ENCODE data around the gene PCYT1A. TPM values are rescaled to one million over a fixed set of nuclear protein-coding genes. Genes with fewer than 3 reads are reported as not detected.

Gene PCYT1A
- total and polyA plus RNA-seq, 2 of the 13 experiments (the other 11 are each of a cell fraction or from before 2014, with no cell fraction given) = 26.4 to 45.3 TPM

DNA sequence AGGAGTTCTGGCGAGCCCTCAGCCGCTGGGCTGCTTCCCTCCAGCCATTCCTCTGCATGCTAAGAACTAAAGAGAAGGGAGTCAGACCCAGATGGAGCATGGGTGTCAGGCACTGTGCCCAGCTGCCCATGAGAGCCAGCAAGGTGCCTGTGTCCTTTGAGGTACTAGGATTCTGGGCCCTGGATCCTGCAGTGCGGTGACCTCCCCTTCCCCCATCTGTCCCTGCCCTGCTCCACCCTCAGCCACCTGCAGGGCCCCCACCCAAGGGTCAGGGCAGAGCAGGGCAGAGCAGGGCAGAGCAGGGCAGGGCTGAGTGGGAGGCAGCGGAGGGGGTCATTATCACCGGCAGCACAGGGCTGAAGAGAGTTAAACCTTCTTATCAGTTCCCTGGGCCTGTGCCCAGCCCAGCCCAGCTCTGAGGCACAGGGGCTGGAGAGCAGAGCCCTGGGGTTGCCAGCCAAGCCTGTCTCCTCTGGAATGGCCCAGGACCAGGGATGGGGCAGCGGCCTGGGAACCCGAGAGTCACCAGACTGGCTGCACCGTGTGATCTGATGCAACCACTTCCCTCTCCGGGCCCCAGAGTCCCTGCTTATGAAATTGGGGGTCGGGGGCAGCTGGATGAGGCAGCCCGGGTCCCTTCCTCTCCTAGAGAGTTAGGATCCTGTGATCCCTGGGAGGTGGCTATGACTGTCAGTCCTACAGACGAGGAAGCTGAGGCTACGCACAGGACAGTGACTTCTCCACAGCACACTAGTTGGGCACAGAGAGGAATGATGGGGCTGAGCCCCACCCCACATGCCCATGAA lies 93.6 kb downstream of the PCYT1A start:
- Histone ChIP-seq H3K9me3 (ENCODE audit: low read length) (no peaks in the 10 kb centered on the region), H4K20me1 (ENCODE audit: insufficient read depth, low read length) (no peaks in the 10 kb centered on the region), H3K27me3 (ENCODE audit: control insufficient read depth in 1 of 2, insufficient read depth in 2 of 2, low read length in 2 of 2) (peaks cover 3 to 48% of the 10 kb centered on the region in 2 experiments; a peak in 4 of 5 replicates), H3K4me3 (replicated peaks in 1 of 3; ENCODE audit: insufficient read depth in 1 of 3, low read depth in 2 of 3, low read length in 3 of 3) (peak overlapping the region in 1 of 3 experiments; percentile 27; a peak in 1 of 6 replicates), H3K36me3 (replicated peaks in 1 of 2; ENCODE audit: control insufficient read depth in 1 of 2, insufficient read depth in 2 of 2, low read length in 2 of 2) (no peaks in the 10 kb centered on the region), H3K4me2 (ENCODE audit: low read depth, low read length) (peak overlapping the region; percentile 32; the same call in 1 of the 2 replicates), H3K79me2 (ENCODE audit: insufficient read depth, low read length) (no peaks in the 10 kb centered on the region), H2AFZ (ENCODE audit: low read length) (no peak overlapping the region), H3K9ac (ENCODE audit: insufficient read depth, low read depth, low read length) (no peak overlapping the region), H3K27ac (ENCODE audit: extremely low read length, insufficient read depth, low read length) (no peak overlapping the region), H3K4me1 (ENCODE audit: insufficient read depth, low read length) (peaks cover 69% of the 10 kb centered on the region)
- no peak for DNase-seq (ENCODE audit: low spot score)
- TF ChIP-seq XBP1 (CRISPR knock-in tag; IDR thresholded peaks at IDR 0.05) (no peak), NR3C1 (CRISPR knock-in tag; IDR thresholded peaks at IDR 0.05) (no peak), KDM3A (CRISPR knock-in tag; IDR thresholded peaks at IDR 0.05; ENCODE audit: low read depth) (no peak), SMC3 (IDR thresholded peaks at IDR 0.05; ENCODE audit: low read length) (no peak), HNF4G (IDR thresholded peaks at IDR 0.05; ENCODE audit: borderline replicate concordance, low read depth, low read length) (no peak), HNF4G (CRISPR knock-in tag; IDR thresholded peaks at IDR 0.05; ENCODE audit: borderline replicate concordance, low read depth) (no peak), ZSCAN25 (CRISPR knock-in tag; IDR thresholded peaks at IDR 0.05) (peak; percentile 51; the same call in 1 of the 2 replicates), HOXA9 (CRISPR knock-in tag; IDR thresholded peaks at IDR 0.05; ENCODE audit: borderline replicate concordance) (no peak)
- TF ChIP-seq, protein P1, sequence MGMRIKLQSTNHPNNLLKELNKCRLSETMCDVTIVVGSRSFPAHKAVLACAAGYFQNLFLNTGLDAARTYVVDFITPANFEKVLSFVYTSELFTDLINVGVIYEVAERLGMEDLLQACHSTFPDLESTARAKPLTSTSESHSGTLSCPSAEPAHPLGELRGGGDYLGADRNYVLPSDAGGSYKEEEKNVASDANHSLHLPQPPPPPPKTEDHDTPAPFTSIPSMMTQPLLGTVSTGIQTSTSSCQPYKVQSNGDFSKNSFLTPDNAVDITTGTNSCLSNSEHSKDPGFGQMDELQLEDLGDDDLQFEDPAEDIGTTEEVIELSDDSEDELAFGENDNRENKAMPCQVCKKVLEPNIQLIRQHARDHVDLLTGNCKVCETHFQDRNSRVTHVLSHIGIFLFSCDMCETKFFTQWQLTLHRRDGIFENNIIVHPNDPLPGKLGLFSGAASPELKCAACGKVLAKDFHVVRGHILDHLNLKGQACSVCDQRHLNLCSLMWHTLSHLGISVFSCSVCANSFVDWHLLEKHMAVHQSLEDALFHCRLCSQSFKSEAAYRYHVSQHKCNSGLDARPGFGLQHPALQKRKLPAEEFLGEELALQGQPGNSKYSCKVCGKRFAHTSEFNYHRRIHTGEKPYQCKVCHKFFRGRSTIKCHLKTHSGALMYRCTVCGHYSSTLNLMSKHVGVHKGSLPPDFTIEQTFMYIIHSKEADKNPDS (CRISPR knock-in tag; IDR thresholded peaks at IDR 0.05) = no peak
- TF ChIP-seq, protein P2, sequence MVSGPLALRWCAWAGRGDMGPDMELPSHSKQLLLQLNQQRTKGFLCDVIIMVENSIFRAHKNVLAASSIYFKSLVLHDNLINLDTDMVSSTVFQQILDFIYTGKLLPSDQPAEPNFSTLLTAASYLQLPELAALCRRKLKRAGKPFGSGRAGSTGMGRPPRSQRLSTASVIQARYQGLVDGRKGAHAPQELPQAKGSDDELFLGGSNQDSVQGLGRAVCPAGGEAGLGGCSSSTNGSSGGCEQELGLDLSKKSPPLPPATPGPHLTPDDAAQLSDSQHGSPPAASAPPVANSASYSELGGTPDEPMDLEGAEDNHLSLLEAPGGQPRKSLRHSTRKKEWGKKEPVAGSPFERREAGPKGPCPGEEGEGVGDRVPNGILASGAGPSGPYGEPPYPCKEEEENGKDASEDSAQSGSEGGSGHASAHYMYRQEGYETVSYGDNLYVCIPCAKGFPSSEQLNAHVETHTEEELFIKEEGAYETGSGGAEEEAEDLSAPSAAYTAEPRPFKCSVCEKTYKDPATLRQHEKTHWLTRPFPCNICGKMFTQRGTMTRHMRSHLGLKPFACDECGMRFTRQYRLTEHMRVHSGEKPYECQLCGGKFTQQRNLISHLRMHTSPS (CRISPR knock-in tag; IDR thresholded peaks at IDR 0.05; ENCODE audit: low read depth) = peak; percentile 37; the same call in 1 of the 2 replicates
- TF ChIP-seq, protein P3, sequence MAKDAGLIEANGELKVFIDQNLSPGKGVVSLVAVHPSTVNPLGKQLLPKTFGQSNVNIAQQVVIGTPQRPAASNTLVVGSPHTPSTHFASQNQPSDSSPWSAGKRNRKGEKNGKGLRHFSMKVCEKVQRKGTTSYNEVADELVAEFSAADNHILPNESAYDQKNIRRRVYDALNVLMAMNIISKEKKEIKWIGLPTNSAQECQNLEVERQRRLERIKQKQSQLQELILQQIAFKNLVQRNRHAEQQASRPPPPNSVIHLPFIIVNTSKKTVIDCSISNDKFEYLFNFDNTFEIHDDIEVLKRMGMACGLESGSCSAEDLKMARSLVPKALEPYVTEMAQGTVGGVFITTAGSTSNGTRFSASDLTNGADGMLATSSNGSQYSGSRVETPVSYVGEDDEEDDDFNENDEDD (CRISPR knock-in tag; IDR thresholded peaks at IDR 0.05; ENCODE audit: borderline replicate concordance) = no peak
- BruUV-seq (replicated peaks) = no TSS peak
- ChIA-PET POLR2A (no interaction called here), CTCF (ENCODE audit: low intra/inter-chr PET ratio, low total read pairs) (no interaction called here)
- WGBS (ENCODE audit: low lambda C conversion rate) = 7% methylated on average over 2 of the region's 13 CpGs
- intact Hi-C loops (cut with micrococcal nuclease; ENCODE audit: unreplicated experiment) = no loop called here
- FAIRE-seq = no peak
- in situ Hi-C loops (cut with HindIII; ENCODE audit: extremely low pct_ligation_motif_present, low pct_unique_long_range_greater_than_20kb) = loop anchor here (5.0 kb wide), 1 partner anchor 172 kb away; no protein-coding TSS in a partner anchor
- ATAC-seq = peak; percentile 4
